Cardiac muscle cell (in vitro differentiated cells and primary cell): ENCODE data around the gene UMAD1. TPM values are rescaled to one million over a fixed set of nuclear protein-coding genes. Genes with fewer than 3 reads are reported as not detected.
A peak's percentile ranks its signal among the peaks of the same experiment; 100 is the strongest.

Source experiments
- DNase-seq, 2 donors: peaks; one replicate each; pipeline versions ENCODE4 v3.0.0 to v3.0.0-alpha.2; 2010 to 2017; ENCODE audit warnings: low read depth in 1 of 2, low spot score in 1 of 2
- H3K27ac ChIP-seq: fragments of 200-600 bp; sonication (generic); 2 replicates; pipeline ENCODE4 v1.5.1; 2016
- H3K27me3 ChIP-seq: fragments of 200-600 bp; sonication (generic); 2 replicates; pipeline ENCODE4 v1.6.0; 2016; ENCODE audit warnings: control low read depth
- H3K36me3 ChIP-seq: fragments of 200-600 bp; sonication (generic); 2 replicates; pipeline ENCODE4 v1.5.1; 2016; ENCODE audit warnings: control low read depth
- H3K4me1 ChIP-seq: fragments of 200-600 bp; sonication (generic); 2 replicates; pipeline ENCODE4 v1.8.1; 2017; ENCODE audit warnings: low read depth, mild to moderate bottlenecking, mixed run types
- H3K4me3 ChIP-seq: fragments of 200-600 bp; sonication (generic); 2 replicates; pipeline ENCODE4 v1.5.1; 2016; ENCODE audit warnings: mild to moderate bottlenecking
- H3K9me3 ChIP-seq: fragments of 200-600 bp; sonication (generic); 2 replicates; pipeline ENCODE4 v1.5.1; 2017; ENCODE audit warnings: low read depth, mild to moderate bottlenecking, control low read depth
- polyA plus RNA-seq: library from polyadenylated mRNA; unstranded; fragments of >200 nt; fragmentation: Nextera tagmentation; extraction: Ambion mirVana; gene quantifications from 2 replicates; pipeline ENCODE4 v1.2.1, GENCODE V29; 2016
- total RNA-seq: library from RNA; depleted of rRNA; stranded (reverse); fragments of >200 nt; gene quantifications from 2 replicates; pipeline ENCODE4 v1.2.3, GENCODE V29; 2016
- TF ChIP-seq, protein P1 (sequence below): IDR thresholded peaks from 2 replicates; pipeline ENCODE4 v1.5.1; 2012; ENCODE audit warnings: low read depth, mild to moderate bottlenecking, low read length

UMAD1 gene
- total and polyA plus RNA-seq, 2 experiments from 2014 or later, result 8.2 to 12.9 TPM

GRCh38 chr7:7720750-7721621 is 80.4 kb downstream of the UMAD1 start:
- H3K36me3 ChIP-seq, result no peaks in the 10 kb centered on the region
- no peak overlapping the region for H3K27ac ChIP-seq
- H3K4me3 ChIP-seq, result no peak overlapping the region
- no peaks in the 10 kb centered on the region for H3K9me3 ChIP-seq
- TF ChIP-seq, protein P1, sequence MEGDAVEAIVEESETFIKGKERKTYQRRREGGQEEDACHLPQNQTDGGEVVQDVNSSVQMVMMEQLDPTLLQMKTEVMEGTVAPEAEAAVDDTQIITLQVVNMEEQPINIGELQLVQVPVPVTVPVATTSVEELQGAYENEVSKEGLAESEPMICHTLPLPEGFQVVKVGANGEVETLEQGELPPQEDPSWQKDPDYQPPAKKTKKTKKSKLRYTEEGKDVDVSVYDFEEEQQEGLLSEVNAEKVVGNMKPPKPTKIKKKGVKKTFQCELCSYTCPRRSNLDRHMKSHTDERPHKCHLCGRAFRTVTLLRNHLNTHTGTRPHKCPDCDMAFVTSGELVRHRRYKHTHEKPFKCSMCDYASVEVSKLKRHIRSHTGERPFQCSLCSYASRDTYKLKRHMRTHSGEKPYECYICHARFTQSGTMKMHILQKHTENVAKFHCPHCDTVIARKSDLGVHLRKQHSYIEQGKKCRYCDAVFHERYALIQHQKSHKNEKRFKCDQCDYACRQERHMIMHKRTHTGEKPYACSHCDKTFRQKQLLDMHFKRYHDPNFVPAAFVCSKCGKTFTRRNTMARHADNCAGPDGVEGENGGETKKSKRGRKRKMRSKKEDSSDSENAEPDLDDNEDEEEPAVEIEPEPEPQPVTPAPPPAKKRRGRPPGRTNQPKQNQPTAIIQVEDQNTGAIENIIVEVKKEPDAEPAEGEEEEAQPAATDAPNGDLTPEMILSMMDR, result no peak
- H3K4me1 ChIP-seq, result no peaks in the 10 kb centered on the region
- no peaks in the 10 kb centered on the region for H3K27me3 ChIP-seq
- DNase-seq, result no peak

DNA sequence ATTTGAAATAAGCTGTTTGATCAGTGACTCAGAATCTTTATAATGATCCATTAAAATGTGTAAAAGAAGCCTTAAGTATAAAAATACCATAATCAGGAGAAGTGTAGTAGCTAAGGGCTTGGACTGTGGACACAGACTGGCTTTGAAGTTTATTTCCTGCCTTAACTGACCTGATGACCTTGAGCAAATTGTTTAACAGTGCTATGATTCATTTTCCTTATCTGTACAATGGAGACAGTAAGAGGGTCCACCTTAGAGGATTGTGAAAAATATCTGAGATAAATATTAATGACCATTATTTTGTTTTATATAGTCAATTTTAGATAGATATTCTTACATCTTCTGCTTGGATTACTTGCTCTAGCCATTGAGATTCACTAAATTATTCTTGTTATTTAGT is 91.2 kb downstream of the UMAD1 start:
- H3K9me3 ChIP-seq, result no peaks in the 10 kb centered on the region
- no peak overlapping the region for H3K27ac ChIP-seq
- H3K4me3 ChIP-seq, result no peak overlapping the region
- no peaks in the 10 kb centered on the region for H3K27me3 ChIP-seq
- H3K36me3 ChIP-seq, result no peaks in the 10 kb centered on the region
- DNase-seq, result no peak
- TF ChIP-seq, protein P1, result no peak
- H3K4me1 ChIP-seq, result peaks cover 8% of the 10 kb centered on the region

DNA sequence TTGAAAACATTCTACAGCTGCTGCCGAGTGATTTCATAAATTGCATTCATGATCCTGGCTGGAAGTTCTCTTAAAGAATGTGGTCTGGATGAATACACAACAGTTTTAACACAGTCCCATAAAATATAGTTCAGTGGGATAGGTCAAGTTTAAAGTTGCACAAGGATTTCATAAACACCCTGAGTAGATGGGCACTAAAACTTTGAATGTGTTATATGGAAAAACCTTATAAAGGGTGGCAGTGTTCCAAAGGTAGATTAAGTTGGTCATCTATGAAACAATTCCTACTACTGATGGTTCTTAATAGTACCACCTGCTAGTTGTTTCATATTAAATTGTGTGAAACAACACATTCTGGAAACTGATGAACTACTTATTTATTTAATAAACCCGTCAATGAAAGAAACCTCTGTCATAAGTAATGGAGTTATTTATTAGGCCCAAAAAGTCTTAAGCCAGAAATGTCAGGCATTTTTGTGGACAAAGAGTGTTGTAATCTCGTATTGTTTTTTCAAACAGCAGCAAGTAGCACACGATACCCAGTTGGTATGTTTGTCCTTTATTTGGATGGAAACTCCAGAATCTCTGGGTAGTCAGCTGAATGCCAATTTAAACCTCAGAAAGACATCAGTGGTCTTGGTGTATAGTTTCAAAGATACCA is 92.2 kb downstream of the UMAD1 start:
- H3K27me3 ChIP-seq, result no peaks in the 10 kb centered on the region
- DNase-seq, result peak in 1 of 2 donors; percentile 42
- H3K27ac ChIP-seq, result no peak overlapping the region
- H3K4me1 ChIP-seq, result peaks cover 8% of the 10 kb centered on the region
- TF ChIP-seq, protein P1, result no peak
- H3K9me3 ChIP-seq, result no peaks in the 10 kb centered on the region
- H3K36me3 ChIP-seq, result no peaks in the 10 kb centered on the region
- no peak overlapping the region for H3K4me3 ChIP-seq

GRCh38 chr7:7736671-7737070 is 96.1 kb downstream of the UMAD1 start:
- Histone ChIP-seq H3K27ac (no peak overlapping the region), H3K27me3 (no peaks in the 10 kb centered on the region), H3K4me1 (peaks cover 13% of the 10 kb centered on the region), H3K36me3 (no peaks in the 10 kb centered on the region), H3K9me3 (no peaks in the 10 kb centered on the region), H3K4me3 (no peak overlapping the region)
- DNase-seq, result no peak
- TF ChIP-seq, protein P1, result no peak

GRCh38 chr7:7737674-7738073 is 97.1 kb downstream of the UMAD1 start:
- H3K4me3 ChIP-seq, result no peak overlapping the region
- TF ChIP-seq, protein P1, result no peak
- no peak overlapping the region for H3K27ac ChIP-seq
- no peak for DNase-seq
- H3K4me1 ChIP-seq, result peaks cover 9% of the 10 kb centered on the region
- H3K27me3 ChIP-seq, result no peaks in the 10 kb centered on the region
- no peaks in the 10 kb centered on the region for H3K36me3 ChIP-seq
- H3K9me3 ChIP-seq, result no peaks in the 10 kb centered on the region
